GM23338 (cell line): ENCODE measurements around the gene SHISA7. TPM values are rescaled to one million over a fixed set of nuclear protein-coding genes. Genes with fewer than 3 reads are reported as not detected.

ENCODE experiments used
- ATAC-seq: fragments of 200-7000 bp; cut with Tn5 transposase; 3 replicates; pipeline ENCODE4 v1.9.1; 2020
- DNase-seq: peaks from one replicate; pipeline ENCODE4 v3.0.0-alpha.2; 2015; ENCODE audit warnings: low spot score
- H2AFZ ChIP-seq: fragments of 200-600 bp; sonication (generic); 2 replicates; pipeline ENCODE4 v1.8.0; 2016; ENCODE audit warnings: antibody characterized with exemption, mild to moderate bottlenecking, moderate library complexity
- H3F3A ChIP-seq: fragments of 200-600 bp; sonication (generic); replicated peaks from 2 replicates; pipeline ENCODE4 v1.8.0; 2017; ENCODE audit warnings: antibody characterized with exemption, mixed run types, low read depth
- H3K27ac ChIP-seq: fragments of 200-600 bp; sonication (generic); 2 replicates; pipeline ENCODE4 v1.6.1; 2016; ENCODE audit warnings: low read depth
- H3K27me3 ChIP-seq: fragments of 200-600 bp; sonication (generic); 2 replicates; pipeline ENCODE4 v1.8.0; 2016; ENCODE audit warnings: mild to moderate bottlenecking, mixed run types, moderate library complexity; ENCODE audit not compliant: insufficient read depth
- H3K36me3 ChIP-seq: fragments of 200-600 bp; sonication (generic); 2 replicates; pipeline ENCODE4 v1.8.0; 2016; ENCODE audit warnings: mild to moderate bottlenecking; ENCODE audit not compliant: insufficient read depth
- H3K4me1 ChIP-seq: fragments of 200-600 bp; sonication (generic); 2 replicates; pipeline ENCODE4 v1.8.0; 2016; ENCODE audit warnings: mild to moderate bottlenecking, moderate library complexity; ENCODE audit not compliant: insufficient read depth
- H3K4me2 ChIP-seq: fragments of 200-600 bp; sonication (generic); 2 replicates; pipeline ENCODE4 v1.7.1; 2017; ENCODE audit warnings: mixed run types
- H3K4me3 ChIP-seq: fragments of 200-600 bp; sonication (generic); 2 replicates; pipeline ENCODE4 v1.6.1; 2016; ENCODE audit warnings: mixed run types
- H3K79me2 ChIP-seq: fragments of 200-600 bp; sonication (generic); replicated peaks from 2 replicates; pipeline ENCODE4 v1.8.0; 2017; ENCODE audit warnings: mild to moderate bottlenecking; ENCODE audit not compliant: insufficient read depth
- H3K9me2 ChIP-seq: fragments of 200-600 bp; sonication (generic); 2 replicates; pipeline ENCODE4 v1.8.0; 2017; ENCODE audit not compliant: insufficient read depth
- H4K20me1 ChIP-seq: fragments of 200-600 bp; sonication (generic); replicated peaks from 2 replicates; pipeline ENCODE4 v1.8.0; 2017; ENCODE audit warnings: mild to moderate bottlenecking; ENCODE audit not compliant: insufficient read depth
- H3K27ac Mint-ChIP-seq: 2 replicates; pipeline ENCODE4 v1.8.0; 2020; ENCODE audit warnings: inconsistent platforms, mild to moderate bottlenecking, moderate library complexity, mixed read lengths
- H3K27me3 Mint-ChIP-seq: 3 replicates; pipeline ENCODE4 v1.8.0; 2022; ENCODE audit warnings: low read depth, mild to moderate bottlenecking, moderate library complexity, mixed read lengths, inconsistent platforms; ENCODE audit not compliant: insufficient read depth, poor library complexity
- H3K36me3 Mint-ChIP-seq: 3 replicates; pipeline ENCODE4 v1.8.0; 2021; ENCODE audit warnings: low read depth, mild to moderate bottlenecking, inconsistent platforms, moderate library complexity, mixed read lengths
- H3K4me1 Mint-ChIP-seq: 3 replicates; pipeline ENCODE4 v1.8.0; 2020; ENCODE audit warnings: mild to moderate bottlenecking, inconsistent platforms, mixed read lengths
- H3K4me3 Mint-ChIP-seq: 3 replicates; pipeline ENCODE4 v1.8.0; 2021; ENCODE audit warnings: moderate library complexity, mild to moderate bottlenecking, inconsistent platforms, mixed read lengths
- H3K9me3 Mint-ChIP-seq: 3 replicates; pipeline ENCODE4 v1.8.0; 2020; ENCODE audit warnings: moderate library complexity, mild to moderate bottlenecking, inconsistent platforms, mixed read lengths
- CREB1 ChIP-seq: fragments of 250-450 bp; sonication (Bioruptor Pico); IDR thresholded peaks from 2 replicates; pipeline ENCODE4 v1.5.0; 2020; ENCODE audit warnings: low read depth, mild to moderate bottlenecking, moderate library complexity
- CTCF ChIP-seq, 2 experiments: fragments of 200-600 bp in 1 of 2; sonication (generic) in 1 of 2; conservative IDR thresholded peaks; 2 replicates each; pipeline versions ENCODE4 v1.5.1 to v1.6.1; 2016 to 2017; ENCODE audit warnings: antibody characterized with exemption in 2 of 2, low read depth in 2 of 2, mild to moderate bottlenecking in 2 of 2, moderate library complexity in 1 of 2
- ETS1 ChIP-seq: IDR thresholded peaks from 2 replicates; pipeline ENCODE4 v1.6.1; 2016; ENCODE audit warnings: antibody characterized with exemption
- EZH2 ChIP-seq: fragments of 200-600 bp; sonication (generic); IDR thresholded peaks from one replicate; pipeline ENCODE4 v1.8.0; 2017; ENCODE audit warnings: antibody characterized with exemption, mild to moderate bottlenecking, low read depth; ENCODE audit not compliant: unreplicated experiment
- NANOG ChIP-seq: IDR thresholded peaks from 2 replicates; pipeline ENCODE4 v1.6.1; 2016; ENCODE audit warnings: antibody characterized with exemption, borderline replicate concordance
- POLR2AphosphoS5 ChIP-seq: IDR thresholded peaks from 2 replicates; pipeline ENCODE4 v1.6.1; 2016; ENCODE audit warnings: antibody characterized with exemption, low read depth
- REST ChIP-seq: IDR thresholded peaks from one replicate; pipeline ENCODE4 v1.6.1; 2018; ENCODE audit warnings: antibody characterized with exemption; ENCODE audit not compliant: unreplicated experiment
- ZNF114 ChIP-seq: fragments of 250-450 bp; sonication (Bioruptor Pico); IDR thresholded peaks from 2 replicates; pipeline ENCODE4 v1.5.0; 2020; ENCODE audit warnings: mild to moderate bottlenecking, moderate library complexity
- ZNF331 ChIP-seq: fragments of 250-450 bp; sonication (Bioruptor Pico); IDR thresholded peaks from 2 replicates; pipeline ENCODE4 v1.5.0; 2020; ENCODE audit warnings: low read depth, mild to moderate bottlenecking, moderate library complexity
- ZNF462 ChIP-seq: fragments of 250-450 bp; sonication (Bioruptor Pico); IDR thresholded peaks from 2 replicates; pipeline ENCODE4 v1.5.0; 2020; ENCODE audit warnings: mild to moderate bottlenecking, moderate library complexity
- polyA plus RNA-seq: library from polyadenylated mRNA; unstranded; fragments of >200 nt; fragmentation: Nextera tagmentation; extraction: Ambion mirVana; gene quantifications from 2 replicates; pipeline ENCODE4 v1.2.1, GENCODE V29; 2016
- total RNA-seq: library from RNA; depleted of rRNA; stranded (reverse); fragments of >200 nt; shearing (Covaris generic); gene quantifications from 2 replicates; pipeline ENCODE4 v1.2.3, GENCODE V29; 2014

SHISA7 gene
- total and polyA plus RNA-seq, 2 experiments from 2014 or later = 0.32 to 1.4 TPM

GRCh38 chr19:55385724-55386492 is 57.2 kb downstream of the SHISA7 start, which contains the start of gene RPL28:
Gene RPL28 (plus strand): TSS chr19:55385932. CDS start chr19:55386358, 426 bp downstream.
- Histone ChIP-seq H3K36me3 (peaks cover 11% of the 10 kb centered on the region; the same call in 1 of the 2 replicates), H3K27ac (peak within 1 kb of the TSS; percentile 21; the same call in 1 of the 2 replicates), H4K20me1 (peaks cover 46% of the 10 kb centered on the region), H3K9me2 (no peaks in the 10 kb centered on the region), H2AFZ (no peak within 1 kb of the TSS), H3K27me3 (peaks cover 12% of the 10 kb centered on the region), H3K4me3 (peak within 1 kb of the TSS; percentile 99), H3K79me2 (peaks cover 33% of the 10 kb centered on the region), H3F3A (peaks cover 57% of the 10 kb centered on the region), H3K4me1 (peaks cover 52% of the 10 kb centered on the region), H3K4me2 (peak within 1 kb of the TSS; percentile 97)
- TF ChIP-seq ZNF331 = no peak
- peak; percentile 37 for TF ChIP-seq REST
- TF ChIP-seq ZNF462 (CRISPR knock-in tag) = no peak
- TF ChIP-seq POLR2AphosphoS5 = peak; percentile 100
- TF ChIP-seq ETS1 = no peak; the same call in none of the 2 replicates
- no peak for TF ChIP-seq CTCF (conservative IDR thresholded peaks at IDR 0.05; ENCODE audit: low read depth in 2 of 2)
- no peak for TF ChIP-seq NANOG
- peak; percentile 72 for TF ChIP-seq CREB1 (CRISPR knock-in tag)
- TF ChIP-seq EZH2 = no peak
- peak; percentile 44; the same call in 1 of the 2 replicates for TF ChIP-seq ZNF114 (CRISPR knock-in tag)
- Mint-ChIP-seq H3K36me3 (peaks cover 56% of the 10 kb centered on the region), H3K4me1 (peaks cover 53% of the 10 kb centered on the region), H3K27ac (peak within 1 kb of the TSS; percentile 98), H3K9me3 (peaks cover 5% of the 10 kb centered on the region), H3K27me3 (peaks cover 56% of the 10 kb centered on the region), H3K4me3 (peak within 1 kb of the TSS; percentile 99)
- DNase-seq = peak; percentile 99
- ATAC-seq = peak; percentile 49
